GM23338 (cell line): Measurements from ENCODE around the gene ADAT3. TPM values are rescaled to one million over a fixed set of nuclear protein-coding genes. Genes with fewer than 3 reads are reported as not detected.

ENCODE experiments used
- ATAC-seq: fragments of 200-7000 bp; cut with Tn5 transposase; 3 replicates; pipeline ENCODE4 v1.9.1; 2020
- DNase-seq: peaks from one replicate; pipeline ENCODE4 v3.0.0-alpha.2; 2015; ENCODE audit warnings: low spot score
- H2AFZ ChIP-seq: fragments of 200-600 bp; sonication (generic); 2 replicates; pipeline ENCODE4 v1.8.0; 2016; ENCODE audit warnings: antibody characterized with exemption, mild to moderate bottlenecking, moderate library complexity
- H3F3A ChIP-seq: fragments of 200-600 bp; sonication (generic); replicated peaks from 2 replicates; pipeline ENCODE4 v1.8.0; 2017; ENCODE audit warnings: antibody characterized with exemption, mixed run types, low read depth
- H3K27ac ChIP-seq: fragments of 200-600 bp; sonication (generic); 2 replicates; pipeline ENCODE4 v1.6.1; 2016; ENCODE audit warnings: low read depth
- H3K27me3 ChIP-seq: fragments of 200-600 bp; sonication (generic); 2 replicates; pipeline ENCODE4 v1.8.0; 2016; ENCODE audit warnings: mild to moderate bottlenecking, mixed run types, moderate library complexity; ENCODE audit not compliant: insufficient read depth
- H3K36me3 ChIP-seq: fragments of 200-600 bp; sonication (generic); 2 replicates; pipeline ENCODE4 v1.8.0; 2016; ENCODE audit warnings: mild to moderate bottlenecking; ENCODE audit not compliant: insufficient read depth
- H3K4me1 ChIP-seq: fragments of 200-600 bp; sonication (generic); 2 replicates; pipeline ENCODE4 v1.8.0; 2016; ENCODE audit warnings: mild to moderate bottlenecking, moderate library complexity; ENCODE audit not compliant: insufficient read depth
- H3K4me2 ChIP-seq: fragments of 200-600 bp; sonication (generic); 2 replicates; pipeline ENCODE4 v1.7.1; 2017; ENCODE audit warnings: mixed run types
- H3K4me3 ChIP-seq: fragments of 200-600 bp; sonication (generic); 2 replicates; pipeline ENCODE4 v1.6.1; 2016; ENCODE audit warnings: mixed run types
- H3K79me2 ChIP-seq: fragments of 200-600 bp; sonication (generic); replicated peaks from 2 replicates; pipeline ENCODE4 v1.8.0; 2017; ENCODE audit warnings: mild to moderate bottlenecking; ENCODE audit not compliant: insufficient read depth
- H3K9me2 ChIP-seq: fragments of 200-600 bp; sonication (generic); 2 replicates; pipeline ENCODE4 v1.8.0; 2017; ENCODE audit not compliant: insufficient read depth
- H4K20me1 ChIP-seq: fragments of 200-600 bp; sonication (generic); replicated peaks from 2 replicates; pipeline ENCODE4 v1.8.0; 2017; ENCODE audit warnings: mild to moderate bottlenecking; ENCODE audit not compliant: insufficient read depth
- H3K27ac Mint-ChIP-seq: 2 replicates; pipeline ENCODE4 v1.8.0; 2020; ENCODE audit warnings: inconsistent platforms, mild to moderate bottlenecking, moderate library complexity, mixed read lengths
- H3K27me3 Mint-ChIP-seq: 3 replicates; pipeline ENCODE4 v1.8.0; 2022; ENCODE audit warnings: low read depth, mild to moderate bottlenecking, moderate library complexity, mixed read lengths, inconsistent platforms; ENCODE audit not compliant: insufficient read depth, poor library complexity
- H3K36me3 Mint-ChIP-seq: 3 replicates; pipeline ENCODE4 v1.8.0; 2021; ENCODE audit warnings: low read depth, mild to moderate bottlenecking, inconsistent platforms, moderate library complexity, mixed read lengths
- H3K4me1 Mint-ChIP-seq: 3 replicates; pipeline ENCODE4 v1.8.0; 2020; ENCODE audit warnings: mild to moderate bottlenecking, inconsistent platforms, mixed read lengths
- H3K4me3 Mint-ChIP-seq: 3 replicates; pipeline ENCODE4 v1.8.0; 2021; ENCODE audit warnings: moderate library complexity, mild to moderate bottlenecking, inconsistent platforms, mixed read lengths
- H3K9me3 Mint-ChIP-seq: 3 replicates; pipeline ENCODE4 v1.8.0; 2020; ENCODE audit warnings: moderate library complexity, mild to moderate bottlenecking, inconsistent platforms, mixed read lengths
- CTCF ChIP-seq, 2 experiments: fragments of 200-600 bp in 1 of 2; sonication (generic) in 1 of 2; conservative IDR thresholded peaks; 2 replicates each; pipeline versions ENCODE4 v1.5.1 to v1.6.1; 2016 to 2017; ENCODE audit warnings: antibody characterized with exemption in 2 of 2, low read depth in 2 of 2, mild to moderate bottlenecking in 2 of 2, moderate library complexity in 1 of 2
- ETS1 ChIP-seq: IDR thresholded peaks from 2 replicates; pipeline ENCODE4 v1.6.1; 2016; ENCODE audit warnings: antibody characterized with exemption
- EZH2 ChIP-seq: fragments of 200-600 bp; sonication (generic); IDR thresholded peaks from one replicate; pipeline ENCODE4 v1.8.0; 2017; ENCODE audit warnings: antibody characterized with exemption, mild to moderate bottlenecking, low read depth; ENCODE audit not compliant: unreplicated experiment
- EZH2phosphoT487 ChIP-seq: fragments of 200-600 bp; sonication (generic); IDR thresholded peaks from one replicate; pipeline ENCODE4 v1.8.1; 2018; ENCODE audit warnings: antibody characterized with exemption; ENCODE audit not compliant: unreplicated experiment
- JUNB ChIP-seq: IDR thresholded peaks from one replicate; pipeline ENCODE4 v1.6.1; 2016; ENCODE audit warnings: antibody characterized with exemption; ENCODE audit not compliant: unreplicated experiment
- REST ChIP-seq: IDR thresholded peaks from one replicate; pipeline ENCODE4 v1.6.1; 2018; ENCODE audit warnings: antibody characterized with exemption; ENCODE audit not compliant: unreplicated experiment
- ZNF114 ChIP-seq: fragments of 250-450 bp; sonication (Bioruptor Pico); IDR thresholded peaks from 2 replicates; pipeline ENCODE4 v1.5.0; 2020; ENCODE audit warnings: mild to moderate bottlenecking, moderate library complexity
- ZNF331 ChIP-seq: fragments of 250-450 bp; sonication (Bioruptor Pico); IDR thresholded peaks from 2 replicates; pipeline ENCODE4 v1.5.0; 2020; ENCODE audit warnings: low read depth, mild to moderate bottlenecking, moderate library complexity
- polyA plus RNA-seq: library from polyadenylated mRNA; unstranded; fragments of >200 nt; fragmentation: Nextera tagmentation; extraction: Ambion mirVana; gene quantifications from 2 replicates; pipeline ENCODE4 v1.2.1, GENCODE V29; 2016
- total RNA-seq: library from RNA; depleted of rRNA; stranded (reverse); fragments of >200 nt; shearing (Covaris generic); gene quantifications from 2 replicates; pipeline ENCODE4 v1.2.3, GENCODE V29; 2014

ADAT3 gene
- total and polyA plus RNA-seq, 2 experiments from 2014 or later = 7.9 to 12.4 TPM

- TF ChIP-seq ETS1 = no peak
- TF ChIP-seq ZNF331 (CRISPR knock-in tag) = no peak
- TF ChIP-seq REST = no peak
- TF ChIP-seq EZH2phosphoT487 = no peak
- no peak for TF ChIP-seq CTCF (conservative IDR thresholded peaks at IDR 0.05; ENCODE audit: low read depth in 2 of 2)
- no peak for TF ChIP-seq JUNB
- TF ChIP-seq EZH2 = no peak
Observed at GRCh38 chr19:1855828-1856255, 49.4 kb upstream of the ADAT3 start (continued).

GRCh38 chr19:1856345-1856697 lies 48.9 kb upstream of the ADAT3 start:
- no peaks in the 10 kb centered on the region for H3K9me3 Mint-ChIP-seq
- peaks cover 55% of the 10 kb centered on the region for H3K4me1 Mint-ChIP-seq
- H3K4me3 ChIP-seq = peak overlapping the region; percentile 74
- H3K36me3 Mint-ChIP-seq = peaks cover 5% of the 10 kb centered on the region; the same call in 1 of the 3 replicates
- H3K4me2 ChIP-seq = peak overlapping the region; percentile 98
- H4K20me1 ChIP-seq = peaks cover 21% of the 10 kb centered on the region; the same call in 1 of the 2 replicates
- peak overlapping the region; percentile 44; the same call in 1 of the 2 replicates for H3K27ac Mint-ChIP-seq
- H3K4me1 ChIP-seq = peaks cover 61% of the 10 kb centered on the region
- peaks cover 5% of the 10 kb centered on the region for H3K27me3 ChIP-seq
- H3K27me3 Mint-ChIP-seq = peaks cover 18% of the 10 kb centered on the region
- DNase-seq = no peak
- H3K79me2 ChIP-seq = peaks cover 44% of the 10 kb centered on the region
- no peaks in the 10 kb centered on the region for H3K36me3 ChIP-seq
- H3F3A ChIP-seq = peaks cover 14% of the 10 kb centered on the region
- no peaks in the 10 kb centered on the region for H3K9me2 ChIP-seq
- no peak overlapping the region for H2AFZ ChIP-seq
- no peak for TF ChIP-seq ZNF114 (CRISPR knock-in tag)
- H3K27ac ChIP-seq = no peak overlapping the region; the same call in 1 of the 2 replicates
- ATAC-seq = no peak
- H3K4me3 Mint-ChIP-seq = peak overlapping the region; percentile 61
